A204.1 (cell line): Measurements from ENCODE around the gene SVOP.
"Not testable (repeated sequence)": the region's sequence is repeated elsewhere in the genome, so short reads cannot be mapped to it uniquely, and the experiment has no call there.

Experiments used
- FAIRE-seq: peaks from 2 replicates; lab custom pipeline; 2012; peaks lifted over from hg19 to GRCh38; lab: Jason Lieb, UNC

SVOP gene

GRCh38 chr12:109028624-109029023 is 7.8 kb upstream of the SVOP start:
- not testable (repeated sequence) for FAIRE-seq

- no peak for FAIRE-seq
Observed at GRCh38 chr12:109027767-109028166, 6.9 kb upstream of the SVOP start.

GRCh38 chr12:109020146-109020795 is 597 bp downstream of the SVOP start:
- no peak for FAIRE-seq

- no peak for FAIRE-seq
Observed at GRCh38 chr12:109018296-109018695, 2.6 kb downstream of the SVOP start.

GRCh38 chr12:109016978-109017377 is 3.9 kb downstream of the SVOP start:
- FAIRE-seq, result no peak

GRCh38 chr12:109016016-109016415 is 4.9 kb downstream of the SVOP start:
- no peak for FAIRE-seq

GRCh38 chr12:109014984-109015765 is 5.7 kb downstream of the SVOP start:
- FAIRE-seq, result no peak

GRCh38 chr12:109010259-109010658 is 10.6 kb downstream of the SVOP start:
- FAIRE-seq, result no peak

- no peak for FAIRE-seq
Observed at GRCh38 chr12:109009766-109010165, 11.1 kb downstream of the SVOP start.

- no peak for FAIRE-seq
Observed at GRCh38 chr12:109004017-109004416, 16.9 kb downstream of the SVOP start.

- no peak for FAIRE-seq
Observed at GRCh38 chr12:108996320-108996719, 24.5 kb downstream of the SVOP start.

GRCh38 chr12:108995370-108995992 is 25.4 kb downstream of the SVOP start:
- FAIRE-seq, result no peak

GRCh38 chr12:108990103-108990502 is 30.8 kb downstream of the SVOP start:
- not testable (repeated sequence) for FAIRE-seq

- FAIRE-seq, result no peak
Observed at GRCh38 chr12:108989376-108989775, 31.5 kb downstream of the SVOP start.

- FAIRE-seq, result no peak
Observed at GRCh38 chr12:108985750-108986149, 35.1 kb downstream of the SVOP start.

- FAIRE-seq, result no peak
Observed at GRCh38 chr12:108983227-108983626, 37.6 kb downstream of the SVOP start.

- FAIRE-seq, result no peak
Observed at GRCh38 chr12:108982621-108983219, 38.1 kb downstream of the SVOP start.

GRCh38 chr12:108981835-108982234 is 39.0 kb downstream of the SVOP start:
- no peak for FAIRE-seq

GRCh38 chr12:108980831-108981618 is 39.8 kb downstream of the SVOP start:
- no peak for FAIRE-seq

GRCh38 chr12:108977360-108977759 is 43.5 kb downstream of the SVOP start:
- FAIRE-seq, result no peak

GRCh38 chr12:108975024-108975593 is 45.8 kb downstream of the SVOP start:
- no peak for FAIRE-seq

- FAIRE-seq, result no peak
Observed at GRCh38 chr12:108973629-108974152, 47.2 kb downstream of the SVOP start.
